ENCODE data around the gene GPR55. TPM values are rescaled to one million over a fixed set of nuclear protein-coding genes. Genes with fewer than 3 reads are reported as not detected.

Gene GPR55
- total RNA-seq, 1 experiment from 2014 or later = not detected

- BruUV-seq (replicated peaks) = no TSS peak
- TF ChIP-seq CTCF (IDR thresholded peaks at IDR 0.05; ENCODE audit: unreplicated experiment) = no peak
- H3K27me3 Mint-ChIP-seq (ENCODE audit: unreplicated experiment) = peaks cover 67% of the 10 kb centered on the region
- peaks cover 4% of the 10 kb centered on the region for H3K9me3 Mint-ChIP-seq (ENCODE audit: low read depth, unreplicated experiment)
- H3K4me1 Mint-ChIP-seq (ENCODE audit: low read depth, unreplicated experiment) = no peaks in the 10 kb centered on the region
- H3K4me3 Mint-ChIP-seq (ENCODE audit: low read depth, unreplicated experiment) = no peak overlapping the region
- intact Hi-C loops (cut with micrococcal nuclease; ENCODE audit: unreplicated experiment) = no loop called here
- DNase-seq = no peak
- no peak overlapping the region for H3K27ac Mint-ChIP-seq (ENCODE audit: unreplicated experiment)
- CTCF ChIA-PET = no interaction called here
- no peaks in the 10 kb centered on the region for H3K36me3 Mint-ChIP-seq (ENCODE audit: insufficient read depth, unreplicated experiment)
Measured at GRCh38 chr2:230939691-230940470, 14.8 kb upstream of the GPR55 start.

GRCh38 chr2:230939066-230939591 is 14.1 kb upstream of the GPR55 start:
- peaks cover 66% of the 10 kb centered on the region for H3K27me3 Mint-ChIP-seq (ENCODE audit: unreplicated experiment)
- no peaks in the 10 kb centered on the region for H3K4me1 Mint-ChIP-seq (ENCODE audit: low read depth, unreplicated experiment)
- intact Hi-C loops (cut with micrococcal nuclease; ENCODE audit: unreplicated experiment) = no loop called here
- no peak for TF ChIP-seq CTCF (IDR thresholded peaks at IDR 0.05; ENCODE audit: unreplicated experiment)
- CTCF ChIA-PET = no interaction called here
- DNase-seq = no peak
- peaks cover 4% of the 10 kb centered on the region for H3K9me3 Mint-ChIP-seq (ENCODE audit: low read depth, unreplicated experiment)
- no peak overlapping the region for H3K27ac Mint-ChIP-seq (ENCODE audit: unreplicated experiment)
- no peak overlapping the region for H3K4me3 Mint-ChIP-seq (ENCODE audit: low read depth, unreplicated experiment)
- no TSS peak for BruUV-seq (replicated peaks)
- H3K36me3 Mint-ChIP-seq (ENCODE audit: insufficient read depth, unreplicated experiment) = no peaks in the 10 kb centered on the region

- H3K4me1 Mint-ChIP-seq (ENCODE audit: low read depth, unreplicated experiment) = no peaks in the 10 kb centered on the region
- peaks cover 66% of the 10 kb centered on the region for H3K27me3 Mint-ChIP-seq (ENCODE audit: unreplicated experiment)
- no peak overlapping the region for H3K27ac Mint-ChIP-seq (ENCODE audit: unreplicated experiment)
- DNase-seq = no peak
- H3K36me3 Mint-ChIP-seq (ENCODE audit: insufficient read depth, unreplicated experiment) = no peaks in the 10 kb centered on the region
- intact Hi-C loops (cut with micrococcal nuclease; ENCODE audit: unreplicated experiment) = no loop called here
- H3K4me3 Mint-ChIP-seq (ENCODE audit: low read depth, unreplicated experiment) = no peak overlapping the region
- peaks cover 4% of the 10 kb centered on the region for H3K9me3 Mint-ChIP-seq (ENCODE audit: low read depth, unreplicated experiment)
- no peak for TF ChIP-seq CTCF (IDR thresholded peaks at IDR 0.05; ENCODE audit: unreplicated experiment)
- CTCF ChIA-PET = no interaction called here
- no TSS peak for BruUV-seq (replicated peaks)
Measured at GRCh38 chr2:230938516-230939065, 13.5 kb upstream of the GPR55 start.

GRCh38 chr2:230938098-230938497 is 13.1 kb upstream of the GPR55 start:
- TF ChIP-seq CTCF (IDR thresholded peaks at IDR 0.05; ENCODE audit: unreplicated experiment) = no peak
- no peaks in the 10 kb centered on the region for H3K4me1 Mint-ChIP-seq (ENCODE audit: low read depth, unreplicated experiment)
- intact Hi-C loops (cut with micrococcal nuclease; ENCODE audit: unreplicated experiment) = no loop called here
- CTCF ChIA-PET = no interaction called here
- peaks cover 4% of the 10 kb centered on the region for H3K9me3 Mint-ChIP-seq (ENCODE audit: low read depth, unreplicated experiment)
- H3K36me3 Mint-ChIP-seq (ENCODE audit: insufficient read depth, unreplicated experiment) = no peaks in the 10 kb centered on the region
- no peak for DNase-seq
- no peak overlapping the region for H3K4me3 Mint-ChIP-seq (ENCODE audit: low read depth, unreplicated experiment)
- no peak overlapping the region for H3K27ac Mint-ChIP-seq (ENCODE audit: unreplicated experiment)
- peaks cover 66% of the 10 kb centered on the region for H3K27me3 Mint-ChIP-seq (ENCODE audit: unreplicated experiment)
- BruUV-seq (replicated peaks) = no TSS peak
